Neural cell (in vitro differentiated cells): Measurements from ENCODE around the gene DDX41.

Experiments
- CTCF ChIP-seq: fragments of 450-650 bp; IDR thresholded peaks from 2 replicates; pipeline ENCODE4 v1.5.1; 2014; ENCODE audit warnings: antibody characterized with exemption, mild to moderate bottlenecking, moderate library complexity; ENCODE audit not compliant: poor library complexity, severe bottlenecking
- EP300 ChIP-seq: fragments of 450-650 bp; conservative IDR thresholded peaks from 2 replicates; pipeline ENCODE4 v1.6.1; 2014; ENCODE audit warnings: antibody characterized with exemption, mild to moderate bottlenecking, moderate library complexity; ENCODE audit not compliant: poor library complexity, severe bottlenecking
- EZH2 ChIP-seq: fragments of 200-600, 300-800 bp; shearing (Covaris generic), sonication (generic); IDR thresholded peaks from 2 replicates; pipeline ENCODE4 v1.6.1; 2014; ENCODE audit warnings: antibody characterized with exemption, low read length, borderline replicate concordance, mild to moderate bottlenecking; ENCODE audit not compliant: insufficient read depth, poor library complexity, severe bottlenecking
- POLR2AphosphoS5 ChIP-seq: IDR thresholded peaks from 2 replicates; pipeline ENCODE4 v1.6.1; 2012
- RAD21 ChIP-seq: fragments of 450-650 bp; conservative IDR thresholded peaks from 2 replicates; pipeline ENCODE4 v1.6.1; 2014; ENCODE audit warnings: antibody characterized with exemption, mild to moderate bottlenecking, moderate library complexity
- REST ChIP-seq: IDR thresholded peaks from 2 replicates; pipeline ENCODE4 v1.6.1; 2012; ENCODE audit warnings: borderline replicate concordance
- SMC3 ChIP-seq: fragments of 450-650 bp; conservative IDR thresholded peaks from 2 replicates; pipeline ENCODE4 v1.6.1; 2014; ENCODE audit warnings: antibody characterized with exemption, mild to moderate bottlenecking, moderate library complexity; ENCODE audit not compliant: poor library complexity
- TAF1 ChIP-seq: IDR thresholded peaks from 2 replicates; pipeline ENCODE4 v1.6.1; 2012; ENCODE audit warnings: low read depth

DNA sequence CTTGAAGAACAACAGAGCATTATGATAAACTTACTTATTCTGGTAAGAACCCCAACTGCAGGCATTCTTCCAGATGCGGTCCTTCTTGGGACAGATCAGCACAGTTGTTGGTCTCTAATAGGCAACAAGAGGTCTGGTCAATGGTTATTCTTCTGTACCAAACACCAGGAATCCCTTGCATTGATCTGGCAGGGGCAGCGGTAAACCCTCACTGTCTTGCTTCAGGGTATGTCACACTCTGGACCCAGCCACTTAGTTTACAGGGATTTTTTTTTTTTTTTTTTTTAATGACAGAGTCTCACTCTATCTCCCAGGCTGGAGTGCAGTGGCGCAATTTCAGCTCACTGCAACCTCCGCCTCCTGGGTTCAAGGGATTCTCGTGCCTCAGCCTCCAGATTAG is 38.9 kb upstream of the DDX41 start:
- TF ChIP-seq POLR2AphosphoS5 (no peak), CTCF (no peak), EP300 (no peak), EZH2 (no peak), REST (no peak), SMC3 (no peak), TAF1 (no peak), RAD21 (no peak)
